Subcutaneous adipose tissue (tissue), 4 donors: ENCODE measurements around the gene NCAPH2. TPM values are rescaled to one million over a fixed set of nuclear protein-coding genes. Genes with fewer than 3 reads are reported as not detected.

ENCODE experiments used
- CTCF ChIP-seq: fragments of 450-650 bp; IDR thresholded peaks from one replicate; pipeline ENCODE4 v1.5.1; 2016; ENCODE audit warnings: low read depth, mild to moderate bottlenecking, control low read depth, antibody characterized with exemption, moderate library complexity
- total RNA-seq, 4 donors: library from RNA; depleted of rRNA; stranded (reverse); fragments of >200 nt; gene quantifications; one replicate each; pipeline ENCODE4 v1.1.0, GENCODE V29; 2016

NCAPH2 gene
- total RNA-seq = 10 to 100 TPM; 15.3 to 55.6 (median 27.8) TPM

GRCh38 chr22:50507991-50508884 lies at the start of gene NCAPH2:
NCAPH2 (plus strand) TSS chr22:50508224; CDS start chr22:50508338, 114 bp downstream.
- no peak for TF ChIP-seq CTCF

GRCh38 chr22:50459016-50459415 lies 49.0 kb upstream of the NCAPH2 start:
- no peak for TF ChIP-seq CTCF

- TF ChIP-seq CTCF = no peak
Observed at GRCh38 chr22:50459496-50460140, 48.4 kb upstream of the NCAPH2 start.

GRCh38 chr22:50460938-50461337 lies 47.1 kb upstream of the NCAPH2 start:
- no peak for TF ChIP-seq CTCF

GRCh38 chr22:50461536-50461935 lies 46.5 kb upstream of the NCAPH2 start:
- no peak for TF ChIP-seq CTCF

GRCh38 chr22:50461979-50462540 lies 46.0 kb upstream of the NCAPH2 start:
- no peak for TF ChIP-seq CTCF

- no peak for TF ChIP-seq CTCF
Observed at GRCh38 chr22:50463188-50463900, 44.7 kb upstream of the NCAPH2 start.
